HepG2 (cell line): Measurements from ENCODE around the gene HSF4. TPM values are rescaled to one million over a fixed set of nuclear protein-coding genes. Genes with fewer than 3 reads are reported as not detected.

ENCODE experiments used
- ATAC-seq: fragments of 200-7000 bp; cut with Tn5 transposase; 3 replicates; pipeline ENCODE4 v1.9.1; 2020; ENCODE audit warnings: mild to moderate bottlenecking, moderate library complexity
- BruUV-seq: library from RNA; stranded (reverse); fragments of 400-500 nt; replicated peaks from 2 replicates; lab custom pipeline; 2021; lab: Mats Ljungman, UMichigan
- CTCF ChIA-PET: fragments of 300-600 bp; formaldehyde crosslinking; extraction: SDS; loops from one replicate; lab custom pipeline; 2021; ENCODE audit warnings: low total read pairs, inconsistent platforms, low intra/inter-chr PET ratio; lab: Yijun Ruan, JAX
- POLR2A ChIA-PET: fragments of 350-600 bp; sonication (Branson Sonifier 250); formaldehyde crosslinking; loops from one replicate; lab custom pipeline; 2020; ENCODE audit warnings: antibody characterized with exemption, inconsistent platforms; lab: Yijun Ruan, JAX
- DNase-seq: peaks from one replicate; pipeline ENCODE4 v3.0.0-alpha.2; 2015; ENCODE audit warnings: low spot score
- FAIRE-seq: peaks from 3 replicates; lab custom pipeline; 2011; peaks lifted over from hg19 to GRCh38; lab: Jason Lieb, UNC
- H2AFZ ChIP-seq: one replicate; pipeline ENCODE4 v1.6.1; 2011; ENCODE audit warnings: low read length, inconsistent platforms
- H3K27ac ChIP-seq: fragments of 300-600 bp; 3 replicates; pipeline ENCODE4 v1.8.0; 2011; ENCODE audit warnings: mixed run types, mild to moderate bottlenecking, mixed read lengths, low read length, inconsistent platforms; ENCODE audit not compliant: insufficient read depth; ENCODE audit errors: extremely low read length
- H3K27me3 ChIP-seq, 2 experiments: fragments of 200-600 bp in 1 of 2; 2 replicates in 1 of 2; 3 replicates in 1 of 2; pipeline versions ENCODE4 v1.6.0 to v1.8.0; 2011; ENCODE audit warnings: low read length in 2 of 2, mild to moderate bottlenecking in 2 of 2, moderate library complexity in 2 of 2, inconsistent platforms in 1 of 2; ENCODE audit not compliant: insufficient read depth in 2 of 2, control insufficient read depth in 1 of 2
- H3K36me3 ChIP-seq, 2 experiments: fragments of 200-600 bp in 1 of 2; replicated peaks in 1 of 2; 2 replicates in 1 of 2; 3 replicates in 1 of 2; pipeline versions ENCODE4 v1.5.1 to v1.8.0; 2011; ENCODE audit warnings: low read length in 2 of 2, inconsistent platforms in 1 of 2; ENCODE audit not compliant: insufficient read depth in 2 of 2, control insufficient read depth in 1 of 2
- H3K4me1 ChIP-seq: 2 replicates; pipeline ENCODE4 v1.5.1; 2012; ENCODE audit warnings: low read length, inconsistent platforms; ENCODE audit not compliant: insufficient read depth
- H3K4me2 ChIP-seq: 2 replicates; pipeline ENCODE4 v1.6.0; 2011; ENCODE audit warnings: low read depth, low read length, inconsistent platforms
- H3K4me3 ChIP-seq, 3 experiments: fragments of 200-600 bp in 1 of 3; sonication (generic), shearing (Covaris generic) in 1 of 3; replicated peaks in 1 of 3; 2 replicates each; pipeline ENCODE4 v1.5.1; 2011 to 2016; ENCODE audit warnings: low read length in 3 of 3, inconsistent platforms in 2 of 3, low read depth in 2 of 3, mild to moderate bottlenecking in 2 of 3, control low read depth in 1 of 3, mixed read lengths in 1 of 3; ENCODE audit not compliant: insufficient read depth in 1 of 3
- H3K79me2 ChIP-seq: one replicate; pipeline ENCODE4 v1.6.1; 2011; ENCODE audit warnings: low read length, inconsistent platforms; ENCODE audit not compliant: insufficient read depth
- H3K9ac ChIP-seq: 2 replicates; pipeline ENCODE4 v1.6.0; 2011; ENCODE audit warnings: mild to moderate bottlenecking, low read depth, low read length, inconsistent platforms; ENCODE audit not compliant: insufficient read depth
- H3K9me3 ChIP-seq: 2 replicates; pipeline ENCODE4 v1.5.1; 2012; ENCODE audit warnings: mild to moderate bottlenecking, low read length
- H4K20me1 ChIP-seq: 2 replicates; pipeline ENCODE4 v1.6.0; 2011; ENCODE audit warnings: inconsistent platforms, mild to moderate bottlenecking, low read length, moderate library complexity; ENCODE audit not compliant: insufficient read depth
- ARHGAP35 ChIP-seq: sonication (generic); formaldehyde crosslinking; IDR thresholded peaks from 2 replicates; pipeline ENCODE4 v1.9.0; 2022; ENCODE audit warnings: mild to moderate bottlenecking, inconsistent platforms, moderate library complexity, missing genetic modification reagents, borderline replicate concordance
- ATM ChIP-seq: fragments of 450-650 bp; IDR thresholded peaks from 2 replicates; pipeline ENCODE4 v1.7.1; 2017; ENCODE audit warnings: mild to moderate bottlenecking, borderline replicate concordance
- CCDC6 ChIP-seq: sonication (generic); formaldehyde crosslinking; IDR thresholded peaks from 2 replicates; pipeline ENCODE4 v1.8.1; 2022; ENCODE audit warnings: mild to moderate bottlenecking, missing genetic modification reagents, moderate library complexity
- HINFP ChIP-seq: sonication (generic); formaldehyde crosslinking; IDR thresholded peaks from 2 replicates; pipeline ENCODE4 v1.4.0; 2020; ENCODE audit warnings: low read depth, mild to moderate bottlenecking, missing genetic modification reagents
- HNF4G ChIP-seq, 2 experiments: sonication (generic) in 1 of 2; formaldehyde crosslinking in 1 of 2; IDR thresholded peaks; 2 replicates each; pipeline versions ENCODE4 v1.4.0 to v1.6.1; 2011 to 2020; ENCODE audit warnings: borderline replicate concordance in 2 of 2, low read depth in 2 of 2, mild to moderate bottlenecking in 2 of 2, low read length in 1 of 2, missing genetic modification reagents in 1 of 2, moderate library complexity in 1 of 2
- MEF2D ChIP-seq: sonication (generic); formaldehyde crosslinking; IDR thresholded peaks from 2 replicates; pipeline ENCODE4 v1.5.1; 2020; ENCODE audit warnings: mild to moderate bottlenecking, missing genetic modification reagents
- MEIS2 ChIP-seq: sonication (generic); formaldehyde crosslinking; IDR thresholded peaks from 2 replicates; pipeline ENCODE4 v1.9.0; 2021; ENCODE audit warnings: mild to moderate bottlenecking, missing genetic modification reagents
- MIXL1 ChIP-seq: IDR thresholded peaks from 2 replicates; pipeline ENCODE4 v1.6.1; 2016
- POGK ChIP-seq: sonication (generic); formaldehyde crosslinking; conservative IDR thresholded peaks from 2 replicates; pipeline ENCODE4 v1.8.0; 2022; ENCODE audit warnings: mild to moderate bottlenecking, moderate library complexity, missing genetic modification reagents
- TFAP4 ChIP-seq: sonication (generic); IDR thresholded peaks from 2 replicates; pipeline ENCODE4 v1.6.1; 2016; ENCODE audit warnings: low read depth, borderline replicate concordance
- ZNF275 ChIP-seq: sonication (generic); formaldehyde crosslinking; IDR thresholded peaks from 2 replicates; pipeline ENCODE4 v1.8.0; 2022; ENCODE audit warnings: missing genetic modification reagents, mild to moderate bottlenecking, inconsistent platforms, borderline replicate concordance
- ZNF639 ChIP-seq: conservative IDR thresholded peaks from 2 replicates; pipeline ENCODE4 v1.6.1; 2018; ENCODE audit warnings: missing genetic modification reagents
- ZNF878 ChIP-seq: sonication (generic); formaldehyde crosslinking; IDR thresholded peaks from 2 replicates; pipeline ENCODE4 v1.8.1; 2023; ENCODE audit warnings: mild to moderate bottlenecking, missing genetic modification reagents, moderate library complexity
- WGBS: methylation state at CpG from one replicate; pipeline ENCODE4 v1.1.6; 2017; ENCODE audit warnings: low lambda C conversion rate; 5-methylcytosine and 5-hydroxymethylcytosine counted together
- in situ Hi-C: cut with HindIII; loops from 2 replicates; pipeline ENCODE4 v1.10.0; 2017; ENCODE audit warnings: low pct_unique_long_range_greater_than_20kb; ENCODE audit not compliant: extremely low pct_ligation_motif_present
- intact Hi-C: fragments of 100-400 bp; cut with micrococcal nuclease; formaldehyde crosslinking; loops from one replicate; pipeline ENCODE4 v1.10.0; 2022; ENCODE audit not compliant: unreplicated experiment
- polyA plus RNA-seq, 8 experiments: library from polyadenylated mRNA; depleted of rRNA in 3 of 8; stranded (reverse) in 7 of 8; unstranded in 1 of 8; fragments of >200 nt; fragmentation: Illumina TruSeq in 4 of 8; extraction: Trizol in 4 of 8; gene quantifications; 2 replicates each; pipeline versions ENCODE4 v1.2.1 to v1.2.3, GENCODE V29; 2011 to 2016; ENCODE audit warnings: low read depth in 4 of 8, missing spikeins in 1 of 8, mixed read lengths in 1 of 8; ENCODE audit not compliant: insufficient read depth in 1 of 8
- total RNA-seq, 5 experiments: library from RNA; depleted of rRNA; stranded (reverse); fragments of >200 nt; fragmentation: Illumina TruSeq; extraction: Trizol; gene quantifications; 2 replicates each; pipeline ENCODE4 v1.2.3, GENCODE V29; 2016; ENCODE audit warnings: low read depth in 1 of 5

The HSF4 gene
- total and polyA plus RNA-seq, 2 of the 13 experiments (the other 11 are each of a cell fraction or from before 2014, with no cell fraction given): 3.5 to 16.9 TPM

GRCh38 chr16:67164599-67165061 is at the start of gene HSF4 (continued):
- TF ChIP-seq ZNF275 (0 out of 2 replicates have a peak, but pooled peaks have one; percentile 66), TFAP4 (0 out of 2 replicates have a peak, but pooled peaks have one; percentile 36), ZNF639 (CRISPR knock-in tag) (peak; percentile 72; the same call in 1 of the 2 replicates), MEIS2 (CRISPR knock-in tag) (peak; percentile 93), ATM (no peak)

GRCh38 chr16:67114793-67115192 is 49.8 kb upstream of the HSF4 start:
- no peaks in the 10 kb centered on the region for H3K9me3 ChIP-seq
- H4K20me1 ChIP-seq: peaks cover 47% of the 10 kb centered on the region
- H3K4me3 ChIP-seq: peak overlapping the region; percentile 12 to 20 (median 18); a peak in 3 of 6 replicates
- TSS peak; percentile 5 for BruUV-seq
- H3K4me1 ChIP-seq: peaks cover 72% of the 10 kb centered on the region
- peaks cover 93% of the 10 kb centered on the region for H3K79me2 ChIP-seq
- no peak overlapping the region for H2AFZ ChIP-seq
- H3K27me3 ChIP-seq: no peaks in the 10 kb centered on the region; a peak in 1 of 5 replicates
- H3K4me2 ChIP-seq: peak overlapping the region; percentile 59
- H3K36me3 ChIP-seq: peaks cover 15 to 22% of the 10 kb centered on the region in 2 experiments
- CTCF ChIA-PET: no interaction called here
- DNase-seq: no peak
- no peak for ATAC-seq
- intact Hi-C loops: no loop called here
- in situ Hi-C loops: no loop called here
- 76% methylated on average over 2 of the region's 2 CpGs for WGBS
- FAIRE-seq: no peak
- peak overlapping the region; percentile 87 for H3K27ac ChIP-seq
- POLR2A ChIA-PET: interaction anchor here (0.7 to 2.2 kb wide), 6 partner anchors 11 to 97 kb away, joined by 3 to 7 read pairs (median 4); partner anchors contain the start of gene B3GNT9
- H3K9ac ChIP-seq: peak overlapping the region; percentile 4; the same call in 1 of the 2 replicates
- TF ChIP-seq ARHGAP35 (CRISPR knock-in tag): no peak
- no peak for TF ChIP-seq HINFP (CRISPR knock-in tag)
- no peak for TF ChIP-seq HNF4G (IDR thresholded peaks at IDR 0.05; ENCODE audit: borderline replicate concordance, low read depth, low read length)
- TF ChIP-seq HNF4G (CRISPR knock-in tag; IDR thresholded peaks at IDR 0.05; ENCODE audit: borderline replicate concordance, low read depth): 0 out of 2 replicates have a peak, but pooled peaks have one; percentile 8
- TF ChIP-seq ZNF878: 0 out of 2 replicates have a peak, but pooled peaks have one; percentile 34
- TF ChIP-seq MEF2D (CRISPR knock-in tag): 0 out of 2 replicates have a peak, but pooled peaks have one; percentile 0
- 0 out of 2 replicates have a peak, but pooled peaks have one; percentile 40 for TF ChIP-seq CCDC6 (CRISPR knock-in tag)
- TF ChIP-seq POGK: 0 out of 2 replicates have a peak, but pooled peaks have one; percentile 26
- TF ChIP-seq MIXL1: 0 out of 2 replicates have a peak, but pooled peaks have one; percentile 28
